GM12874 (cell line): ENCODE measurements around the gene MARK3.

Experiments
- TF ChIP-seq, protein P1 (sequence below): IDR thresholded peaks from 2 replicates; pipeline ENCODE4 v1.5.1; 2011; ENCODE audit warnings: low read depth, mild to moderate bottlenecking, control low read depth, low read length, moderate library complexity; ENCODE audit not compliant: insufficient read depth

MARK3 gene

DNA sequence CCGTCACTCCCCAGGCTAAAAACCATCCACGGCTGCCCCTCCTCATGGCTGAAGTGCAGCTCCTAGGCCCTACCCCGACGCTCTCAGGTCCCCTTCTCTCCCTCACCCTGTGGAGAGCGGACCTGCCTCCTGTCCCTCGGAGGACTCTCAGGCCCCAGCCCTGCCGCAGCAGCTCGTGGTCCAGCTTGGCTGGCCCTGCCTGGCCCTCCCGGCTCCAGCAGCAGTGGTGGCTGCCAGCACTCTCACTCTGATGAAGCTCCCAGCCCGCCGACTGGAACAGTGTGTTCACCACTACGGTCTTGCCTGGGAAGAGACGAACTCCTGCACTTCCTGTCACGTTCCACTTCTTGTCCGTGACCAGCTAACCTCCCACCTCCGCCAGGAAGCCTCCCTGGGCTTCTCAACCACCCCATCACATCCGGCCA lies 166.1 kb downstream of the MARK3 start:
- TF ChIP-seq, protein P1, sequence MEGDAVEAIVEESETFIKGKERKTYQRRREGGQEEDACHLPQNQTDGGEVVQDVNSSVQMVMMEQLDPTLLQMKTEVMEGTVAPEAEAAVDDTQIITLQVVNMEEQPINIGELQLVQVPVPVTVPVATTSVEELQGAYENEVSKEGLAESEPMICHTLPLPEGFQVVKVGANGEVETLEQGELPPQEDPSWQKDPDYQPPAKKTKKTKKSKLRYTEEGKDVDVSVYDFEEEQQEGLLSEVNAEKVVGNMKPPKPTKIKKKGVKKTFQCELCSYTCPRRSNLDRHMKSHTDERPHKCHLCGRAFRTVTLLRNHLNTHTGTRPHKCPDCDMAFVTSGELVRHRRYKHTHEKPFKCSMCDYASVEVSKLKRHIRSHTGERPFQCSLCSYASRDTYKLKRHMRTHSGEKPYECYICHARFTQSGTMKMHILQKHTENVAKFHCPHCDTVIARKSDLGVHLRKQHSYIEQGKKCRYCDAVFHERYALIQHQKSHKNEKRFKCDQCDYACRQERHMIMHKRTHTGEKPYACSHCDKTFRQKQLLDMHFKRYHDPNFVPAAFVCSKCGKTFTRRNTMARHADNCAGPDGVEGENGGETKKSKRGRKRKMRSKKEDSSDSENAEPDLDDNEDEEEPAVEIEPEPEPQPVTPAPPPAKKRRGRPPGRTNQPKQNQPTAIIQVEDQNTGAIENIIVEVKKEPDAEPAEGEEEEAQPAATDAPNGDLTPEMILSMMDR = no peak

DNA sequence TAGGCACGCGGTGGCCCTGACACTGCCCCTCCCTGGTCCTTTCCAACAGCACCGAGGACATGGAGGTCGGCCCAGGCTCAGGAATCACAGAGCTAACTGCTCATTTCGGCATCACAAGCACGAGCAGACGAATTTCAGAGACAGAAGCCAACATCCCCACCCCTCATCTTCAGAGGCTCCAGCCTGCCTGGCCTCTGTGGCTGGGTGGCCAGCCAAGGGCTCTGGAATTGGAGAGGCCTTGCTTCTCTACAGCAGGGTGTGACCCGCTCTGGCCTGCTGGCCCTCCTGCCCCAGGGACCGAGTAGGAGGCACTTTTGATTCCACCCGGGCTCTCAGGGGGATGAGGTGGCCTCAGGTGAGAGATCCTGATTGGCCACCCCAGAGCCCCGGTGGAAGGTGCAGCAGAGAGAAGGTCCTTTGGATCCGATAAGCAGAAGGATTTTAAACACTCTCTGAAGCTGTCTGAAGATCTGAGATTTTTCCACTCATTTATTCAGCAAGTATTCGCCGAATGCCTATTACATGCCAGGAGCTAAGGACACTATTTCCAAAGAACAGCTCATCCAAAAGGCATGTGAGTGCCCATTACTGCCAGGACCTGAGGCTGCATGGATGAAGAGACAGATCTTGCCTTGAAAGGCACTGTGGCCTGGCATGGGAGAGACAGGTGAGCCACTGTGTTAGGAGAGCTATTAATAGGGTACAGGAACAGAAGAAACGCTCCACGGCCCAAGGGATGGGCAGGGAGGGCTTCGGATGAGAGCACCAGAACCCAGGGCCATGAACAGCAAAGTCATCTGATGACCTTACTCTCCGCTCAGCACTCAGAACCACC lies 167.0 kb downstream of the MARK3 start:
- TF ChIP-seq, protein P1 = no peak

DNA sequence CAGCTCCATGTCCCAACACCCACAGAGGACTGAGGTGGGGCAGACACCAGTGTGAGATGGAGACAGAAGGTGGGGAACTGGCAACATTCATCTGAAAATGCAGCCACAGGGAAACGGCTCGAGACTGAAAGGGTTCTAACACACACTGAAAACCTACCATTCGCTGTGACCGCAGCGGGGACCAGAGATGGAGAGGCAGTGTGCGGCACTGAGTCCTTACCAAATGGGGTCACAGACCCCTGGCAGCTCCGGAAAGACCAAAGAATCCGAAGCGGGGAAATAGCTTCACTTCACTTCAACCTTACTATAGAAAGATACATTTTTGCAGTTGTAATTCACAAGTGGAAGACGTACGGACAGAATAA lies 167.6 kb downstream of the MARK3 start:
- TF ChIP-seq, protein P1 = no peak
